CD4-positive, alpha-beta T cell treated with Interferon gamma for 1 hour (primary cell): ENCODE results near the gene ZBTB8OS.
A peak's percentile ranks its signal among the peaks of the same experiment; 100 is the strongest.
"Not testable (repeated sequence)": the region's sequence is repeated elsewhere in the genome, so short reads cannot be mapped to it uniquely, and the experiment has no call there.

Source experiments
- DNase-seq: peaks from one replicate; pipeline ENCODE4 v3.0.0-alpha.2; 2020

Gene ZBTB8OS

DNA sequence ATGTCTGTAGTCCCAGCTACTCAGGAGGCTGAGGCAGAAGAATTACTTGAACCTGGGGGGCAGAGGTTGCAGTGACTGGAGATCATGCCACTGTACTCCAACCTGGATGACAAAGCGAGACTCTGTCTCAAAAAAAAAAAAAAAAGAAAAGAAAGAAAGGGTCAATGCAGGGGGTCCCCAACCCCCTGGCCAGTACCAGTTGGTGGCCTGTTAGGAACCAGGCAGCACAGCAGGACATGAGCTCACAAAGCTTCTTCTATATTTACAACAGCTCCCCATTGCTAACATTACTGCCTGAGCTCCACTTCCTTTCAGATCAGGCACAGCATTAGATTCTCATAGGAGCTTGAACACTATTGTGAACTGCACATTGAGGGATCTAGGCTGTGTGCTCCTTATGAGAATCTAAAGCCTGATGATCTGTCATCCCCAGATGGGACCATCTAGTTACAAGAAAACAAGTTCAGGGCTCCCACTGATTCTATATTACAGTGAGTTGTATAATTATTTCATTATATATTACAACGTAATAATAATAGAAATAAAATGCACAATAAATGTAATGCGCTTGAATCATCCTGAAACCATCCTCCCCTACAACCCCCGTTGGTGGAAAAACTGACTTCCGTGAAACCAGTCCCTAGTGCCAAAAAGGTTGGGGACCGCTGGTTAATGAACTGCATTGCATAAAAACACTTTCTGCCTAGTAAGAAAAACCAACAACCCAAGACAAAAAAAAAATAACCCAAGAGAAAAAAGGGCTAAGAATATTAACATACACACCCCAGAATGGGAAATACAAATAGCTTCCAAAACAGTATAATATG lies 2.8 kb downstream of the ZBTB8OS start:
- no peak for DNase-seq

DNA sequence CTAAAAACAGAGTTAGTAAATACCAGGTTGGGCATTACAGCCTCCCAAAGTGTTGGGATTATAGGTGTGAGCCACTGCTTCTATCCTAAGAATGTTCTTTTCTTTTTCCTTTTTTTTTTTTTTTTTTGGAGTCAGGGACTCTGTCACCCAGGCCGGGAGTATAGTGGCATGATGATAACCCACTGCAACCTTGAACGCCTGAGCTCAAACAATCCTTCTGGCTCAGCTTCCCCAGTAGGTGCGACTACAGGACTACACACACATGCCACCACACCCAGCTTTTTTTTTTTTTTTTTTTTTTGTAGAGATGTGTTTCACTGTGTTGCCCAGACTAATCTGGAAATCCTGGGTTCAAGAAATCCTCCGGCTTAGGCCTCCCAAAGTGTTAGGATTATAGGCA lies 5.9 kb downstream of the ZBTB8OS start:
- DNase-seq: no peak

DNA sequence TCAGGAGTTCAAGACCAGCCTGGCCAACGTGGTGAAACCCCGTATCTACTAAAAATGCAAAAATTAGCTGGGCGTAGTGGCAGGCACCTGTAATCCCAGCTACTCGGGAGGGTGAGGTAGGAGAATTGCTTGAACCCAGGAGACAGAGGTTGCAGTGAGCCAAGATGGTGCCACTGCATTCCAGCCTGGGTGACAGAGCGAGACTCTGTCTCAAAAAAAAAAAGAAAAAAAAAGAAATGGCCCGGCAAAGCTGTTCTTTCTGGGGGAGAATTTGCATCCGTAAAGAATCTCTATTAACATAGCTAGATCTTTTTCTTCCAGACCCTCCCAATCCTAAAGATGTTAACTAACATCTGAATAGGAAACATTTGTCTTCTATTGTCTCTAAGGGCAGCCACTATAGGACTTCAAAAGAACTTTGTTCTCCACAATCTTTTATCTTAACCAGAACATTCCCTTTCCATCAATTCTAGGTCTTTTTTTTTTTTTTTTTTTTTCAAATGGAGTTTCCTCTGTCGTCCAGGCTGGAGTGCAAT lies 8.0 kb downstream of the ZBTB8OS start:
- not testable (repeated sequence) for DNase-seq

DNA sequence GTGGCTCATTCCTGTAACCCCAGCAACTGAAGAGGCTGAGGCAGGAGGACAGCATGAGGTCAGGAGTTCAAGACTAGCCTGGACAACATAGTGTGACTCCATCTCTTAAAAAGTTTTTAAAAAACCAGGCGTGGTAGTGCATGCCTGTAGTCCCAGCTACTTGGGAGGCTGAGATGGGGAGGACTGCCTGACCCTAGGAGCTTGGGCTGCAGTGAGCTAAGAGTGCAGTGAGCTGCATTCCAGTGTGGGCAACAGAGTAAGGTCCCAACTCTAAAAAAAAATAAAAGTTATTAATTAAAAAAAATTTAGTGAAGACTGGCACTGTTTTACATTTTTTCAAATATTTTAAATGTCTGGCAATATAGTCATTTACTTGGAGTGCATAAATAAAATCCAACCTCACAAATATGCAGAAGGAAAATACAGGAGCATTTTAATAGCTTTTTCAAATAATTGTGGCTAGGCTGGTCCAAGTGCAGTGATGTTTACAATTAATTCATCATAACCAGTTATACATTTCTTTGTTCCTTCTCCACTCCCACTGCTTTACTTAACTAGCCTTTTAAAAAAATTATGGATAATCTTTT lies 10.8 kb downstream of the ZBTB8OS start:
- no peak for DNase-seq

DNA sequence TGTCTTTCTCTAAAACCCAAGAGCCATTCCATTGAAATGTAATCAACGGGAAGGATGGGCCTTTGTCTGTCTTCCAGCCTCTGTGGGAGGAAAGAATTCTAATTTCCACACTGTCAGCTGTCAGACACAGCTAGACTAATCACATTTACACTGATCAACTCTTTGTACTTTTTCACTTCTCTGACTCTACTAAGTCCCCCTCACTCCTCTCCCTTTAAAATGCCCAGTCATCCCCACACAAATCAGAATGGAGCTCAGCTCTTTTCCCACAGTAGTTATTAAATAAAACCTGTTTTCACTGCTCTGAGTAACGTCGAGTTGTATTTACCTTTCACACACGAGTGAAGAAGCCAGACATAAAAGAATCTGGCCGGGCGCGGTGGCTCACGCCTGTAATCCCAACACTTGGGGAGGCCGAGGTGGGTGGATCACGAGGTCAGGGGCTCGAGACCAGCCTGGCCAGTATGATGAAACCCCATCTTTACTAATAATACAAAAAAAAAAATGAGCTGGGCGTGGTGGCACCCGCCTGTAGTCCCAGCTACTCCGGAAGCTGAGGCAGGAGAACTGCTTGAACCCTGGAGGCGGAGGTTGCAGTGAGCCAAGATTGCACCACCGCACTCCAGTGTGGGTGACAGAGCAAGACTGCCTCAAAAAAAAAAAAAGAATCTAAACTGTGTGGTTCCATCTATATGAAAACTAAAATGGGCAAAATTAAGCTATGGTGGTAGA lies 13.3 kb downstream of the ZBTB8OS start:
- DNase-seq: peak; percentile 41

DNA sequence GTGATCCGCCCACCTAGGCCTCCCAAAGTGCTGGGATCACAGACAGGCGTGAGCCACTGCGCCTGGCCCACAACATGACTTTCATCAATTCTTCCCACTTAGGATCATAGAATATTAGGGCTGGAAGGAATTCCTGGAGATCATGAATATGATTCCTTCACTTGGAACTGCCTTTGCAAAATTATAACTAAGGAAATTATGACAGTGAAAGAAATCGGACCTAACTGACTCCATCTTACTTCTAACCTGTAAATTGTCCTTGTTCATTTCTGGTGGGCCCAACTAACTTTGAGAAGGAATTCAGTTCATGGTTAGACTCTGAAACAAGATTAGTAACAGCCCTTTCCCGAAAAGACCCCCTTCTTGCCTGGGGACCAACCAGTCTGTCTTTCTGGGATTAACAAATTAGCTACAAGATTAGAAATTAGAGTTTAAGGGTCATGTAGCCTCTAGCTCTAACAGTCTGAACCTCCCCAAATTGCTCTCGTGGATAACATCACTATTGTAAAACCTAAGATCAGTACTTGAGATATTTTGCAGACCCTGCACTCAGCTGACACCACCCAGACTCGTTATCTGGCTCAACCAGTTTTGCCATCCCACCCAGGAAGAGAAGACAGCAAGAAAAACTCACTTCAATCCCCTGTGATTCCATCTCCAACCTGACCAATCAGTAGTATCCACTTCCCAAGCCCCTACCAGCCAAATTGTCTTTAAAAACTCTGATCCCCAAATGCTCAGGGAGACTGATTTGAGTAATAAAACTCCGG lies 14.7 kb downstream of the ZBTB8OS start:
- DNase-seq: no peak

DNA sequence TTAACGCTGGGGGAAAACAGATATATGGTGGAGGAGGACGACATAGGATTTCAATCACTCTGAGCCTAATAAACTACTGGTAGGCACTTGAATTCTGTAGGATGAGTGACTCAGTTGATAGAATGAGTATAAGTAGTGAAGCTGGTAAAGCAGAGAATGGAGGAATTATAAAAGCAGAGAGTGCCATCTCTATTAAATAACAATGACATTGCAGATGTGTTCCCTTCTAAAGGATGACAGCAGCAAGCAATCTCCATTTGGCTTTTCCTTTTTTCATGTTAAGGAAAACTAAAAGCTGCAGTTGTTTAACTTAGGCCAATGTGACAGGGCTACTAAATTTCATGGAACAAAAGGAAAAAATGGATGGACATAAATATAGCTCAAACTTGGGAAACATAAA lies 17.5 kb downstream of the ZBTB8OS start:
- no peak for DNase-seq

DNA sequence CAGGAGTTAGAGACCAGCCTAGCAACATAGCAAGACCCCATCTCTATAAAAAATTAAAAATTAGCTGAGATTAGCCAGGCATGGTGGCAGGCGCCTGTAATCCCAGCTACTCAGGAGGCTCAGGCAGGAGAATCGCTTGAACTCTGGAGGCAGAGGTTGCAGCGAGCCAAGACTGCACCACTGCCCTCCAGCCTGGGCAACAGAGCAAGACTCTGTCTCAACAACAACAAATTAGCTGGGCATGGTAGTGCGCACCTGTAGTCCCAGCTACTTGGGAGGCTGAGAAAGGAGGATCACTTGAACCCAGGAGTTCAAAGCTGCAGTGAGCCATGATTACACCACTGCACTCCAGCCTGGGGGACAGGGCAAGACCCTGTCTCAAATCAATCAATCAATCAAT lies 20.2 kb downstream of the ZBTB8OS start:
- not testable (repeated sequence) for DNase-seq

DNA sequence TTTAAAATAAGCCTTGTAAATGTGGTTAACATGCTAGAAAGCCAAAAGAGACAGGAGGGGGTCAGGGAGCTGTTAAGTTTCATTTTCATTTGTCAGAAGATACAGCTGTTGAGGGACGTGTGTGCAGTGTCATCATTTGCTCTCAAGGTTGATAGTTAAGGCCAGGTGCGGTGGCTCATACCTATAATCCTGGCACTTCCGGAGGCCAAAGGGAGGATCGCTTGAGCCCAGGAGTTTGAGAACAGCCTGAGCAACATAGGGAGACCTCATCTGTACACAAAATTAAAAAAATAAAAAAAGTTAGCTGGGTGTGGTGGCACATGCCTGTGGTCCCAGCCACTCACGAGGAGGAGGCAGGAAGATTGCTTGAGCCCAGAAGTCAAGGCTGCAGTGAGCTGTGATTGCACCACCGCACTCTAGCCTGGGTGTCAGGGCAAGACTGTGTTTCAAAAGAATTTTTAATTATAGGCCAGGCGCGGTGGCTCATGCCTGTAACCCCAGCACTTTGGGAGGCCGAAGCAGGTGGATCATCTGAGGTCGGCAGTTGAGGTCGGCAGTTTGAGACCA lies 22.7 kb downstream of the ZBTB8OS start:
- peak; percentile 30 for DNase-seq

DNA sequence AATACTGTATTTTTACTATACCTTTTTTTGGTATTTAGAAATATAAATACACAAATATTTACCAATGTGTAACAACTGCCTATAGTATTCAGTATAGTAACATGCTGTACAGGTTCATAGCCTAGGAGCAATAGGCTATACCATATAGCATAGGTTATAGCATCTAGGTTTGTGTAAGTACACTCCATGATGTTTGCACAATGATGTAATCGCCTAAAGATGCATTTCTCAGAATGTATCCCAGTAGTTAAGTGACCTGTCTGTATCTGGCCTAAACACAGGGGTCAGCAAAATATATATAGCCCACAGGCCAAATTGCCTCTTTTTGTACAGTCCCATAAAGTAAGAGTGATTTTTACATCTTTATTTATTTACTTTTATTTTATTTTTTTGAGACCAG lies 24.2 kb downstream of the ZBTB8OS start:
- no peak for DNase-seq

DNA sequence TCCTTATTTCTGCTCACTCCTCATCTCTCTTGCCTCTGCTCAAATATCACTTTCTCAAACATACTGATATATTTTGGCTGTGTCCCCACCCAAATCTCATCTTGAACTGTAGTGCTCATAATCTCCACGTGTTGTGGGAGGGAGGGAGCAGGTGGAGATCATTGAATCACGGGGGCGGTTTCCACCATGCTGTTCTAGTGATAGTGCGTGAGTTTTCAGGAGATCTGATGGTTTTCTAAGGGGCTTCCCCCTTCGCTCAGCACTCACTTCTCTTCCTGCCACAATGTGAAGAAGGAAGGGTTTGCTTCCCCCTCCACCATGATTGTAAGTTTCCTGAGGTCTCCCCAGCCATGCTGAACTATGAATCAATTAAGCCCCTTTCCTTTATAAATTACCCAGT lies 26.6 kb downstream of the ZBTB8OS start:
- no peak for DNase-seq

DNA sequence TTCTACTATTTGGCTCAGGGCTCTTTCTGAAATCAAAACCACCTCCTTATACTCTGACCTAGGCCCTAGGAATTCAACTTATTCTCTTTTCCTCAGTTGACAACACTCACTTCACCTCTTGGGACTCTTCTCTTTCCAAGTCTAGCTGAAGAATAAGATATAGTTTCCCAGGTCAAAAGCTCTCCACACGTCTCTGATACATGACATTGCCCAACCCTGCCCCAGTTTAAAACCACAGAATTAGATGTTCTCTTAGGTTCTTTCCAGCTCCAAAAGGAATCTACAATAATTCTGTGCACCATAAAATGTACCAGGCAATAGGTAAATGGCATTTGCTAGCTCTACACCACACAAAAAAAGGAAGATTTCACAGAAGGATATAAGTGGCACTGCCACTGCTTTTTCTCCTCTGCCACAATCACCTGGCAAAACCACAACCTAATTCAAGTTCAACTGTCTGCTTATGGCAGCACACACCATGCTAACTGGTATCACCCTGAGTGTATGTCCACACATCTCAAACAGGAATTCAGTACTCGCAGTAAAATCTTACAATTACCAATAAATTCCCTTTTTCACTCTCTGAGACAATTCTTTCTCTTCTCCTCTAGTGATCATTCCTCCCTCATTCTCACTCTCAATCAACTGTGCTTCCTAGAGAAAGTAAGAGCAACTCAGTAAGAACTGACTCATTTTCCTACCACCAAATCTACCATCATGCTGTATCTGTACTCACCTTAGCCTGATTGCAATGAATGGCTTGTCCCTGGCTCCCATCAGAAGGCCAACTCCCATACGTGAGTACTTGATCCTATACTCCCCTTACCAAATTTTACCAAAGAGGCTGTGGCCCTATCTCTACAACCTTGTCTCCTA lies 27.3 kb downstream of the ZBTB8OS start:
- no peak for DNase-seq

DNA sequence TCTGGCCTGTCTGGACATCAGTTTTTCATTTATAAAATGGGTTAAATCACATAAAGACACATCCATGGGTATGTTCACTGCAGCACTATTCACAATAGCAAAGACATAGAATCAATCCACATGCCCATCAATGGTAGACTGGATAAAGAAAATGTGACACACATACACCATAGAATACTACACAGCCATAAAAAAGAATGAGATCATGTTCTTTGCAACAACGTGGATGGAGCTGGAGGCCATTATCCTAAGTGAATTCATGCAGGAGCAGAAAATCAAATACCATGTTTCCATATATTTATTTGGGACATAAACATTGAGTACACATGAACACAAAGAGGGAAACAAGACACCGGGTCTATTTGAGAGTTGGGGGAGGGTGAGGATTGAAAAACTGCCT lies 28.1 kb downstream of the ZBTB8OS start:
- DNase-seq: no peak

DNA sequence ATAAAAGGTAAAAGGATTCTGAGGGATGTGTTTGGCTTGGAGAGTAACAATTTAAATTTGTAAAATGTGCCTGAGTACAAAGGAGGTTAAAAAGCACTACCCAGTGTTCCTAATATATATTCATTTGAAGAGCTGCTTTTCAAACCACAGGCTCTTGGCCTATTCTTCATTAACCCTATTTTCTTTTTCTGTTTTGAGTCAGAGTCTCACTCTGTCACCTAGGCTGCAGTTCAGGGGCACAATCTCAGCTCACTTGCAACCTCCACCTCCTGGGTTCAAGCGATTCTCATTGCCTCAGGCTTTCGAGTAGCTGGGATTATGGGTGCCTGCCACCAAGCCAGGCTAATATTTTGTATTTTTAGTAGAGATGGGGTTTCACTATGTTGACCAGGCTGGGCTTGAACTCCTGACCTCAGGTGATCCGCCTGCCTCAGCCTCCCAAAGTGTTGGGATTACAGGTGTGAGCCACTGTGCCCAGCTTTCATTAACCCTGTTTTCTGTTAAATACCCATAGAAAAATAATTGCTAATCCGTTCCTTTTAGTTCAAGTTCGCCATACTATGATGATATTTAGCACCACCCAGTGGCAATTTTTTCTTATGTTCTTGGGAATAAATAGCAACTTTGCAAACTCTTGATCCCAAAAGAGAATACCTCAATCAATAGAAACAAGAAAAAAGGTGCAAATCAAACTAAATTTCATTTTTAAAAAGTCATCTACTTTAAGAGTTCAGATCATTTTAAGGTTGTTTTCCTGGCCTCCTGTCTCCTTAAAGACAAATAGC lies 30.5 kb downstream of the ZBTB8OS start:
- no peak for DNase-seq

DNA sequence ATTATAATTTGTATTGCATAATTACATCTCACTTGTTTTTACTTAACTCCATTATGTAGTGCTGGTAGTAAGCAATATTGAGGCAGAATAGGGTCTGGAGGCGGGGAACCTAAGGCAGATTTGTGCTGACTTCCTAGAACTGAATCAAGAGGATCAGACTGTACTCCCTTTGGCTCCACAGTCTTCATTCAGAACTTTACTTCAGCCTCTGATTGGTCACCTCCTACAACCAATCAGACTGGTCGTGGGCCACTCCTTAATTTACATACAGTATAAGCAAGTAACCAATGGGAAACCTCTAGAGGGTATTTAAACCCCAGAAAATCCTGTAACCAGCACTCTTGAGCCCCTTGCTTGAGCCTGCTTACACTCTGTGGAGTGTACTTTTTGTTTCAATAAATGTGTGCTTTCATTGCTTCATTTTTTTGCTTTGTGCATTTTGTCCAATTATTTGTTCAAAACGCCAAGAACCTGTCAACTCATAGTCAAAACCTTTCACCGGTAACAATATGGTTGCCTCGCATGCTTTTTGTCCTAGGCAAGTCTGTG lies 31.6 kb downstream of the ZBTB8OS start:
- DNase-seq: no peak

DNA sequence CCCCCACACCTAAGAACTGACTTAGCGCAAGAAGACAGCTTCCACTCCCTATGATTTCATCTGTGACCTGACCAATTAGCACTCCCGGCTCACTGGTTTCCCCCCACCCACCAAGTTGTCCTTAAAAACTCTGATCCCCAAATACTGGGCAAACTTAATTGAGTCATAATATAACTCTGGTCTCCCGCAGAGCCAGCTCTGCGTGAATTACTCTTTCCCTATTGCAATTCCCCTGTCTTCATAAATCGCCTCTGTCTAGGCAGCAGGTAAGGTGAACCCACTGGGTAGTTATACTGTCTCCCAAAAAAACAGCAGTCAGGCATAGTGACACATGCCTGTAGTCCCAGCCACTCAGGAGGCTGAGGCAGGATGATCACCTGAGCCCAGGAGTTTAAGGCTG lies 36.9 kb downstream of the ZBTB8OS start:
- no peak for DNase-seq

DNA sequence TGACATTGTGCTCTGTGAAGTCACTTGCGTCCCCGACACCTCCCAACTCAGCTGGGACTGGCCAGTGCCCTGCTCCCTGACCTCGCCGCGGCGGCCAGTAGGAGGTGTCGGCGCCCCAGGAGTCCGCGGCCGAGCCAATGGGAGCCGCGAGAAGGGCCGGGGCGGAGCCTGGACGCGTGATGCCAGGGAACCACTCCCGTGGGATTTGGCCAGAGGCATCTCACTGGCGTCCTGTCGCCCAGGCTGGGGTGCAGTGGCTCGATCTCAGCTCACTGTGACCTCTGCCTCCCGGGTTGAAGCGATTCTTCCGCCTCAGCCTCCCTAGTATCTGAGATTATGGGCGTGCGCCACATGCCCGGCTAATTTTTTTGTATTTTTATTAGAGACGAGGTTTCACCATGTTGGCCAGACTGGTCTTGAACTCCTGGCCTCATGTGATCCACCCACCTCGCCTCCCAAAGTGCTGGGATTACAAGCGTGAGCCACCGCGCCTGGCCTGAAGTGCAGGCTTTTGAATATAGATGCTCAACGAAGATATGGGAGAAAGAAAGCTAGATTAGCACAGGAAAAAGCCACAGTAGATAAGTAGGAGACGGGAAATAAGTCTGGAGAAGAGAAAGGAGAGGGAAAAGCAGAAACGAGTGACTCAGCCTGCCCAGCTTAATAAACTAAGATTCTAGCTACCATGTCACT lies 38.0 kb downstream of the ZBTB8OS start:
- DNase-seq: peak; percentile 60

DNA sequence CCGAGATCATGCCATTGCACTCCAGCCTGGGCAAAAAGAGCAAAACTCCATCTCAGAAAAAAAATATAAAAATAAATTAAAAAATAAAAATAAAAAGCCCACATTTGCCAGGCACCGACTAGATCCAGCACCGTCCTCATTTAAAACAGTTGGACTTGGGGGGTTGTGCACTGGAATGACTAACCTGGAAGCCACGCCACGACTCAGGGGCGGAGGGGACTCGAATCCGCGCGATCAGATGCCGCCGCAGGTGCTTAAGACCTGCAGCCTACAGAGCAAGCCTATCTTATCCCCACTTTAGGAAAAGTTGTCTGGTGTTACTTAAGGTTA lies 38.5 kb downstream of the ZBTB8OS start:
- no peak for DNase-seq

DNA sequence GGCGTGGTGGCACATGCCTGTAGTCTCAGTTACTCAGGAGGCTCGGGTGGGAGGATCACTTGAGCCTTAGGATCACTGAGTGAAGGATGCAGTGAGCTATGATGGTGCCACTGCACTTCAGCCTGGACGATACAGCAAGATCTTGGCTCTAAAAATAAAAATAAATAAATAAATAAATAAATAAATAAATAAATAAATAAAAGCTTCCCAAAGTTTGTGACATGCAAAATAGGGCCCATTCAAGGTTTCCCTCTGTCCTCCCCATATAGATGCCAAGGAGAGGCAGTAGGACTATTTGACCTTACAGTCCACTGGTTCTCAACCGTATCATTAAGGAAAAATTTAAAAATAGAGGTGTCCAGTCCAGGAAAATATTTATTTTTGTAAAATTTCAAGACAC lies 41.2 kb downstream of the ZBTB8OS start:
- no peak for DNase-seq
